Heart right ventricle (tissue), 16 donors: ENCODE measurements around the gene DNASE1L1. TPM values are rescaled to one million over a fixed set of nuclear protein-coding genes. Genes with fewer than 3 reads are reported as not detected.

Source experiments
- ATAC-seq, 8 donors: fragments of 200-7000 bp; cut with Tn5 transposase; one replicate each; pipeline ENCODE4 v1.9.1; 2020; ENCODE audit warnings: mild to moderate bottlenecking in 8 of 8, moderate library complexity in 8 of 8, moderate number of reproducible peaks in 1 of 8
- DNase-seq, 2 donors: peaks; one replicate each; pipeline ENCODE4 v3.0.0-alpha.2; 2020
- H3K27ac ChIP-seq, 10 donors: fragments of 200-600 bp; sonication (generic) in 2 of 10; one replicate each; pipeline versions ENCODE4 v1.5.0 to v1.8.0; 2020 to 2022; ENCODE audit warnings: mild to moderate bottlenecking in 3 of 10
- H3K27me3 ChIP-seq, 7 donors: fragments of 200-600 bp; one replicate each; pipeline ENCODE4 v1.8.0; 2021 to 2022; ENCODE audit warnings: mild to moderate bottlenecking in 2 of 7
- H3K36me3 ChIP-seq, 9 donors: fragments of 200-600 bp; sonication (generic) in 1 of 9; one replicate each; pipeline versions ENCODE4 v1.5.0 to v1.8.0; 2020 to 2022; ENCODE audit warnings: mild to moderate bottlenecking in 2 of 9
- H3K4me1 ChIP-seq, 9 donors: fragments of 200-600 bp; sonication (generic) in 1 of 9; one replicate each; pipeline versions ENCODE4 v1.5.0 to v1.8.0; 2020 to 2022; ENCODE audit warnings: mild to moderate bottlenecking in 4 of 9
- H3K4me3 ChIP-seq, 10 donors: fragments of 200-600 bp; sonication (generic) in 2 of 10; one replicate each; pipeline versions ENCODE4 v1.5.0 to v1.8.0; 2020 to 2022; ENCODE audit warnings: mild to moderate bottlenecking in 7 of 10, moderate library complexity in 2 of 10
- H3K9me3 ChIP-seq, 11 donors: fragments of 200-600 bp in 10 of 11; sonication (generic) in 2 of 11; one replicate each; pipeline versions ENCODE4 v1.5.0 to v1.8.0; 2013 to 2022; ENCODE audit warnings: mild to moderate bottlenecking in 2 of 11, control low read depth in 1 of 11, moderate library complexity in 1 of 11
- CTCF ChIP-seq, 9 donors: fragments of 200-600 bp; sonication (generic) in 2 of 9; IDR thresholded peaks; one replicate each; pipeline versions ENCODE4 v1.5.0 to v1.8.0; 2021 to 2022; ENCODE audit warnings: antibody characterized with exemption in 9 of 9, mild to moderate bottlenecking in 5 of 9, moderate library complexity in 1 of 9
- WGBS, 2 donors: extraction: QIAGEN DNeasy Blood & Tissue Kit; methylation state at CpG; one replicate each; pipeline ENCODE4 v1.1.7; 2013; ENCODE audit warnings: inconsistent platforms in 1 of 2; 5-methylcytosine and 5-hydroxymethylcytosine counted together
- intact Hi-C, 10 donors: fragments of 100-400 bp; cut with DNase I; formaldehyde crosslinking; loops; one replicate each; pipeline versions ENCODE4 v1.11.1 to v1.14.2; 2022
- polyA plus RNA-seq, 2 donors: library from polyadenylated mRNA; stranded (reverse); fragments of 200-250 nt; gene quantifications; one replicate each; pipeline ENCODE4 v1.2.3, GENCODE V29; 2013
- total RNA-seq, 10 donors: library from RNA; stranded (reverse); fragmentation: NEBNext Ultra II Directional in 3 of 10; extraction: Animal tissue kit (Norgen Biotek cat#: 25700) in 3 of 10; gene quantifications; one replicate each; pipeline versions ENCODE4 v1.2.1 to v1.2.4, GENCODE V29; 2021 to 2023
- donor health status: Arrhythmogenic right ventricular cardiomyopathy.
- donor health status: ischemic (EF 13 %, LVEDD 7.1; RV severe dilation, severe dysfunction).
- donor health status: healthy with polysubstance abuse.
- donor health status: DM: no; HTN: yes; CAD: no.
- donor health status: DM: no; HTN: no; CAD: no.
- donor health status: ischemic (EF 25% LVEDD 6.9; RV normal size, moderate dysfunction).
- donor health status: ischemic (EF 25% LVEDD 5.7; RV mildly dilated, moderate dysfunction).
- donor health status: healthy.
- donor health status: DM: yes; HTN: yes; CAD: no.
- donor health status: Ischemic cardiomyopathy.
- donor health status: ischemic (EF 35%, LVEDD 5.7; RV mildly dilated, moderate dysfunction).
- donor health status: nonischemic (EF 11% LVEDD 7.7; RV severe dilation, severe dysfunction).
- donor health status: DM: yes; HTN: yes; CAD: no.
- donor health status: PGD.
- donor health status: ischemic (EF 29% LVEDD 5.4; RV normal size, mild dysfunction).
- donor health status: nonischemic (EF 23%, LVEDD 6.1; RV moderate dilation, normal function).

The DNASE1L1 gene
- total and polyA plus RNA-seq, 12 donors: 27.2 to 57.1 (median 46.9) TPM

- 38 to 47% methylated on average over 3 to 4 of the region's 4 CpGs for WGBS, 2 donors
- DNase-seq (peak; percentile 23 to 24), ATAC-seq (peak in 7 of 8 donors; percentile 17 to 64 (median 57))
- H3K27me3 ChIP-seq: no peaks in the 10 kb centered on the region
- H3K27ac ChIP-seq: peak overlapping the region; percentile 90 to 99 (median 96)
- peaks cover 0 to 32% (median 12%) of the 10 kb centered on the region in 9 donors for H3K4me1 ChIP-seq
- TF ChIP-seq CTCF (IDR thresholded peaks at IDR 0.05): no peak
- H3K9me3 ChIP-seq: no peaks in the 10 kb centered on the region
- peaks cover 0 to 15% (median 0%) of the 10 kb centered on the region in 9 donors for H3K36me3 ChIP-seq
- intact Hi-C loops: no loop called here
- peak overlapping the region; percentile 56 to 85 (median 82) for H3K4me3 ChIP-seq
Measured at GRCh38 chrX:154412468-154412867, 3.4 kb upstream of the DNASE1L1 start.

- H3K4me3 ChIP-seq: peak overlapping the region; percentile 56 to 85 (median 82)
- intact Hi-C loops: no loop called here
- H3K27me3 ChIP-seq: no peaks in the 10 kb centered on the region
- no peak for TF ChIP-seq CTCF (IDR thresholded peaks at IDR 0.05)
- peak; percentile 74 to 83 (median 80) for ATAC-seq
- peak; percentile 53 to 62 for DNase-seq
- H3K9me3 ChIP-seq: no peaks in the 10 kb centered on the region
- H3K27ac ChIP-seq: peak overlapping the region; percentile 90 to 99 (median 96)
- H3K4me1 ChIP-seq: peaks cover 0 to 32% (median 12%) of the 10 kb centered on the region in 9 donors
- H3K36me3 ChIP-seq: peaks cover 0 to 15% (median 0%) of the 10 kb centered on the region in 9 donors
- WGBS, 2 donors: 0 to 3% methylated on average over 20 to 28 of the region's 29 CpGs
Measured at GRCh38 chrX:154411981-154412340, 2.9 kb upstream of the DNASE1L1 start.

GRCh38 chrX:154408659-154409221 is 314 bp downstream of the DNASE1L1 start:
- H3K27me3 ChIP-seq: no peaks in the 10 kb centered on the region
- peak overlapping the region in 9 of 10 donors; percentile 18 to 55 (median 46) for H3K4me3 ChIP-seq
- 42 to 47% methylated on average over 7 to 10 of the region's 10 CpGs for WGBS, 2 donors
- intact Hi-C loops: no loop called here
- H3K36me3 ChIP-seq: peaks cover 0 to 7% (median 0%) of the 10 kb centered on the region in 9 donors
- H3K27ac ChIP-seq: peak overlapping the region in 9 of 10 donors; percentile 53 to 86 (median 79)
- ATAC-seq: no peak
- no peak for TF ChIP-seq CTCF (IDR thresholded peaks at IDR 0.05)
- no peaks in the 10 kb centered on the region for H3K9me3 ChIP-seq
- DNase-seq: no peak
- H3K4me1 ChIP-seq: peaks cover 0 to 32% (median 12%) of the 10 kb centered on the region in 9 donors

- Histone ChIP-seq H3K9me3 (no peaks in the 10 kb centered on the region), H3K4me3 (no peak overlapping the region), H3K27ac (no peak overlapping the region), H3K4me1 (peaks cover 0 to 16% (median 9%) of the 10 kb centered on the region in 9 donors), H3K36me3 (peaks cover 0 to 26% (median 6%) of the 10 kb centered on the region in 9 donors), H3K27me3 (no peaks in the 10 kb centered on the region)
- no peak for TF ChIP-seq CTCF (IDR thresholded peaks at IDR 0.05)
- intact Hi-C loops: no loop called here
- no peak for ATAC-seq
- no peak for DNase-seq
- WGBS, 2 donors: 86 to 92% methylated on average over 10 to 16 of the region's 16 CpGs
Measured at GRCh38 chrX:154404625-154405192, 4.3 kb downstream of the DNASE1L1 start.
